ENCODE results near the gene C6orf47. TPM values are rescaled to one million over a fixed set of nuclear protein-coding genes. Genes with fewer than 3 reads are reported as not detected.
A peak's percentile ranks its signal among the peaks of the same experiment; 100 is the strongest.

C6orf47 gene
- total and polyA plus RNA-seq, 2 of the 13 experiments (the other 11 are each of a cell fraction or from before 2014, with no cell fraction given): 1.7 to 18.1 TPM

GRCh38 chr6:31655349-31656237 lies 5.0 kb downstream of the C6orf47 start, which contains the start of gene APOM (continued):
- TF ChIP-seq PBX2 (CRISPR knock-in tag; IDR thresholded peaks at IDR 0.05) (no peak), LRRFIP1 (CRISPR knock-in tag; conservative IDR thresholded peaks at IDR 0.05) (no peak), PHF20 (CRISPR knock-in tag; IDR thresholded peaks at IDR 0.05) (no peak; the same call in 1 of the 2 replicates), ZNF160 (CRISPR knock-in tag; IDR thresholded peaks at IDR 0.05) (peak; percentile 54; the same call in 1 of the 2 replicates), DNMT3B (CRISPR knock-in tag; conservative IDR thresholded peaks at IDR 0.05) (peak; percentile 80), GZF1 (CRISPR knock-in tag; IDR thresholded peaks at IDR 0.05) (peak; percentile 86; the same call in 1 of the 2 replicates), ZNF383 (CRISPR knock-in tag; IDR thresholded peaks at IDR 0.05; ENCODE audit: borderline replicate concordance) (no peak; the same call in 1 of the 2 replicates), E2F5 (CRISPR knock-in tag; conservative IDR thresholded peaks at IDR 0.05) (no peak), ZEB1 (IDR thresholded peaks at IDR 0.05; ENCODE audit: insufficient replicate concordance, low read depth) (no peak), ZSCAN25 (CRISPR knock-in tag; IDR thresholded peaks at IDR 0.05) (peak; percentile 90), FLYWCH1 (CRISPR knock-in tag; IDR thresholded peaks at IDR 0.05) (no peak), SKIL (CRISPR knock-in tag; IDR thresholded peaks at IDR 0.05; ENCODE audit: borderline replicate concordance) (peak; percentile 92), DBP (CRISPR knock-in tag; IDR thresholded peaks at IDR 0.05; ENCODE audit: not compliant biosample characterization) (no peak), EP300 (IDR thresholded peaks at IDR 0.05; ENCODE audit: low read depth in 2 of 2, low read length in 2 of 2) (peak in 1 of 2 experiments; percentile 95; a peak in 2 of 4 replicates), EP300 (CRISPR knock-in tag; IDR thresholded peaks at IDR 0.05; ENCODE audit: borderline replicate concordance) (peak; percentile 81; the same call in 1 of the 2 replicates), POGK (CRISPR knock-in tag; conservative IDR thresholded peaks at IDR 0.05) (no peak), MBD4 (IDR thresholded peaks at IDR 0.05; ENCODE audit: borderline replicate concordance, low read length) (no peak), MAX (IDR thresholded peaks at IDR 0.05) (no peak)

All from HepG2 (cell line).